Stimulated activated CD4-positive, alpha-beta T cell treated with anti-CD3 and anti-CD28 coated beads, Interleukin-15, amount 100 ng/mL, for 48 hours (primary cell): ENCODE data around the gene CHRNB4.

Experiments
- DNase-seq, 2 donors: peaks; one replicate each; pipeline ENCODE4 v3.0.0-alpha.2; 2020; ENCODE audit warnings: low read depth in 2 of 2

Gene CHRNB4

DNA sequence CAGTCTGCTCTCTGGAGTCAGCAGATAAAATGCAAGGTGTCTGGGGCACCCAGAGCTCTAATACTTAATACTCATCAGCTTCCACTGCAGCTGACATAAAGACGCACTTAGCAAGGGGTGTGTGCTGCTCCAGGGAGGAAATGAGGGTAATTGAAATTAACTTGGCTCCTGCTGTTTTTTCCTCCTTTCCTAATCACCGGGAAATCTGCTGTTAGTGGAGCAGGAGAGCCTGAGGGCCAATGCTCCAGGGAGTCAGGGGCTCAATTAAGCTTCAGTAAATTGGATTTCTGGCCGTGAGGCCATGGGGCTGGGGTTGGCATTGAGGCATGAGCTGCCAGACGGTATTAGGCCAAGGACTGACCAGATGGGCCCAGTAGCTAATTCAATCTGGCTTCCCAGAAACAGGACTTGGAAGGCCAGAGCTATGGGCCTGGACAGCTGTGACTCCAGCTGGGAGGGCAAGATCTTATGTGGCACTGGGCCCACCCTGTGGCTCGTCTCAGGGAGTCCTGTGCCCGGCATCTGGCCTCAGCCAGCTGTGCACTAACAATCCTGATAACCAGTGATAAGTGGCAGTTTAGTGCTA is 30.7 kb upstream of the CHRNB4 start:
- DNase-seq = no peak

DNA sequence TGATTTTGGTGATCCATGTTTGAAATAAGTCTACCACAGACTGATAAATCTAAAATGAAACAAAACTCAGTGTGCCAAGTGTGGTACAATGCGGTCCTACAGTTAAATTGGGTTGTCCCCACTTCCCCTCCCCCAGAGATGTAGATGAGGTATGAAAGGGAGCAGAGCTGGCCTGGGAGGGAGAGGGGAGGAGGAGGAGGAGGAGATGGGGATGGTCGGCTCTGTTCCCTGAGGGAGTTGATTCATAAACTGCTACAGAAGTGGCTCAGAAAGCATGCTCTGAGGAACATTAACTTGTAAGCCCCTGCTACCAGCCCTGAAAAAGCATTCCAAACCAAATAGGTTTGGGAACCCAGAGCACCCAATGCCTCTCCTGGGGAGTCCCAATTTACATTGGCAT is 28.0 kb upstream of the CHRNB4 start:
- no peak for DNase-seq

DNA sequence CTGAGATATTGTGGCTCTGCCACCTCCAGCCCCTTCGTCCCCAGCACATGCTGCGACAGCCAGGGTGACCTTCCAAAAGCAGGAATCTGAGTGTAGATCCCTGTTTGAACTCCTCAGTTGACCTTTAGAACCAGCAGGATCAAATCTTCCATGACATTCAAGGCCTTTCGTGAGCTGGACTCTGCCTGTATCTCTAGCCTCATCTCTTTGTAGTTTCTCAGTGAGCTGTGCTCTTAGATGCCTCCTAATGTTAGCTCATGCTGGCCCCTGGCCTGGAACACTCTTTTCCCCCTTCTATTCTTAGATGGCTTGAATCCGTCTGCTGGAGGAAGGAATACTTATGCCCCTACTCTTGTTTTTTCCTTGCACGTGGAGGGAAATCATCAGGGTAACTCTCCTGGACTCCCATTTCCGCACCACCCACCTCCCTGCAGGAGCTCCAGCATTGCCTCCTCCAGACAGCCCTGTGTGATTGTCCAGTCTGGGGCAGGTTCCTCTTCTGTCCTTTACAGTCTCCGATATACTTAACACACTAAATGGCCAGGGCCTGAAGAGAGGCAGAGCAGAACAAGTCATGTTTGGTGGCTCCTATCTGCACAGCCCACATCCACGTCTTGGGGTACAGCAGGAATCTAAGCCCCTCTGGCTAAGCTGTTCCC is 26.7 kb upstream of the CHRNB4 start:
- DNase-seq = no peak

DNA sequence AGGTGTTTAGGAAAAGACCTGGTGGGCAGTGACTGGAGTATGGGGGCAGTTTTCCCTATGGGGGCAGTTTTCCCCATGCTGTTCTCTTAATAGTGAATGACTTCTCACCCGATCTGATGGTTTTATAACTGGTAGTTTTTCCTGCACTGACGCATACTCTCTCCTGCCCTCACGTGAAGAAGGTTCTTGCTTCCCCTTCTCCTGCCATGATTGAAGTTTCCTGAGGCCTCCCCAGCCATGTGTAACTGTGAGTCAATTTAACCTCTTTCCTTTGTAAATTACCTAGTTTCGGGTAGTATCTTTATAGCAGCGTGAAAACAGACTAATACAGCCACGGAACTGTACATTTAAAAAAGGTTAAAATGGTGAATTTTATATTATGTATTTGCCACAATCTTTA is 25.0 kb upstream of the CHRNB4 start:
- no peak for DNase-seq

DNA sequence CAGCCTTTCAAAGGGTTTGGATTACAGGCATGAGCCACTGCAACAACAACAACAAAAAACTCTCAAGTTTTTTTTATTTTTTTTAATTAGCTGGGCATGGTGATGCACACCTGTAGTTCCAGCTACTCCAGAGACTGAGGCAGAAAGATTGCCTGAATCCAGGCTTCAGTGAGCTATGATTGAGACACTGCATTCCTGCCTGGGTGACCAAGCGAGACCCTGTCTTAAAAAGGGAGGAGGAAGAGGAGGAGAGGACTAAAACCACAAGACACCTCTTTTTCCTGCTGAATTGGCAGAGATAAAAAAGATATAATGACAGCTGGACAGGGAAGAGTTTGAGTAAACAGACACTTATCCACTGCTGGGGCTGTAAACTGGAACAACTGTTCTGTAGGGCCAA is 22.7 kb upstream of the CHRNB4 start:
- DNase-seq = no peak

DNA sequence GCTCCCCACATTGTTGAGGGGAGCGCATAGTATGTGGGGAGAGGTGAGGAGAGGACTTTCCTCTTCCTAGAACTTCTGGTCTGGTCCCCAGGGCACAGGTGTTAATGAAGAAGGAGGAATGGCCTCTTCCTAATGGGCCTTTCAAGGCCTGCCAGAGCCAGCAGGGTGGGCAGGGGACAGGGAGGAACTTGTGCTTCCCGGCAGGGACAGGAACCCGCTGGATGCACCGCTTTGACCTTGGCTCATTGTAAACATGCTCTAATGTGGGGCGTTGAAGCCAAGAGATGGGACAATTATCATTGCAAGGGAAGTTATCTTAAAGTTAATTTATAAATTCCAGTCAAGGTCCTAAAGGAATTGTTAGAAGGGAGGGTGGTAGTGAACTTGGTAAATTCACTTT is 21.0 kb upstream of the CHRNB4 start:
- no peak for DNase-seq

DNA sequence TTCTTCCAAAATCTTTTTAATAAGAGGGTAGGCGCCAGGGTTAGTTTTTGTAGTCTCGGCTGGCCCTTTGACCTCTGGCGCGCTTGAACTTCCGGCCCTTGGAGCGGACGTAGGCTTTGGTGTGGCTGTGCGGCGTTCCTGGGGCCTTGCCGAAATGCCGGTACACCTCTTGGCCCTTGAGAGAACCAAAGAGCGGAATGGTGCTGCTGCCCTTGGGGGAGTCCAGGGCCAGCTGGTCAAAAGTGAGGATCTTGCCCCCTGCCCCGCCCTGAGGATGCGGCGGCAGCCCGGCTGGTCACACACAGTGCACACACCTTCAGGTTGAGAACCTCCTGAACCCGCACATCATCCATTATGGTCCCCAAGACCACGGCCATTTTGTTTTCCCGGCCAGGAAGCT is 20.0 kb upstream of the CHRNB4 start:
- DNase-seq = no peak

DNA sequence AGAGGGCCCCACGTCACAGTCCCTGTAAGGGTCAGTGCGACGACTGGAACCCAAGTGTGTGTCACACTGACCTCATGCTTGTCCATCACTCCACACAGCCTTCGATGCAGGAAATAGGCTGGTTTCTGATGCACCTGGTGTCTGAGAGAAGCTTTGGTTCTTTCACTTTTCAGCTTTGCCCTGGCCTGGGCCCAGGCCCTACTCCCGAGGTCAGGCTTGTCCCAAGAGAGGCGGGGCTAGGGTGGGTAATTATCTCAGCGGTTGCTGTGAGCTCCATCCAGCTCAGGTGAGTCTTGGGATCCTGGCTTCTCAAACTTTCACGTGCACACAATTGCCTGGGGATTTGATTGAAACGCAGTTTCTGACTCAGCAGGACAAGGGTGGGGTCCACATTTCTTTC is 19.6 kb upstream of the CHRNB4 start:
- no peak for DNase-seq

DNA sequence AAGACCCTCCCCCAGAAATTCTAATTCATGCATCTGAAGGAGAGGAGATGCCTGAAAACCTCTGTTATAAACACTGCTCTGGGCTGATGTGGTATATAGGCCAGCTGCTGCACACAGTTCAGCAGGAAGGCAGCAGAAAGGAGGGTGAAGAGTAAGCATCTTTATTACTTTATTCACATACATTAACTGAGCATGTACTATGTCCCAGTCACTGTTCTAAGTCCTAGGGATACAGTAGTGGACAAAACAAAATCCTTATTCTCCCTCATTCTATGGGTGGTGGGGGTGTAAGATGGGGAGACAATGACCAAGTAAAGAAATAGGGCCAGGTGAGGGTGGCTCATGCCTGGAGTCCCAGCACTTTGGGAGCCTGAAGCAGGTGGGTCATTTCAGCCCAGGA is 17.8 kb upstream of the CHRNB4 start:
- no peak for DNase-seq

DNA sequence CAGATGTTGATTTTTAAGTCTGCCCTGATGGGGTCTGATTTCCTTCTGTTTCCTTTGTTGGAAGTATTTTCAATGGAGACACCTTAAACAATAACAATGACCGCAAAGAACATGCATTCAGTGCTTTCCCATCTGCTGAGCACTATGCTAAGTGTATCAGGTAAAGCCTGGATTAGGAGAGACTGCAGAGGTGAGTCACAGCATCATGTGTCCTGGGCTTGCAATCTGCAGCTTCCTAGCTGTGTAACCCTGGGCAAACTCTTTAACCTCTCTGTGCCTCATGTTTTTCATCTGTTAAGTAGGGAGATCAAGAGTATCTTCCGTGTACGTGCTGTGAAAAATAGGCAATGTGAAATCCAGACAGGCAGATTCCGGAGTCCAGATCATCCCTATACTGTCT is 13.3 kb upstream of the CHRNB4 start:
- no peak for DNase-seq

DNA sequence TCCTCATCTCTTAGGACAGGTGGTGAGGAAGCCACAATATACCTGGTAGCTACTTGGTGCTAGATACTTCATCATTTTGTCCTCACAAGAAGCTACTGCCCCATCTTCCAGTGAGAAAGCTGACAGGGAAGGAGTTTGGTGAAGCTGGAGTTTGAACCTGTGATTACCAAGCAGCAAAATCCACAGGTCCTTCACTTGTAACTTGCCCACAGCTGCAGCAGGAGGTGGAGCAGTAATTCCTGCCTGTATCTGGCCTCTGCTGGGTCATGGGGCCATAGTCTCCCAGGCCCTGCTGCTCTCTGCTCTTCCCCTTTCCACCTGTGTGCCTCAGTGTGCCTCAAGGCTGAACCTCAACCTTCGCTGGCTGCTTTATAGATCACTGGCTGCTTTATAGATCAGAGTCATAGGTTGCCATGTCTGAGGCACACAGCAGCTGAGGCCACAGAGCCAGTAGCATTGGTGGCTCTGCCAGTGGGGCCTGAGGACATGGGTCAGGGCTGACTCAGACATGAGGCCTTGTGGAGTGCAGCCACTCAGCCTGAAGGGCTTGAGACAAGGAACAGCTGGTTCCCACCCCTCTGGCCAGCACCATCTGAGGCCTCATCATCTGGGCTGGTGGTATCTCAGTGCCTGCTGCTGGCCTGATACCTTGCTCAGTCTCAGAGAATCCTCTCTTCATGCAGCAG is 11.1 kb upstream of the CHRNB4 start:
- no peak for DNase-seq

DNA sequence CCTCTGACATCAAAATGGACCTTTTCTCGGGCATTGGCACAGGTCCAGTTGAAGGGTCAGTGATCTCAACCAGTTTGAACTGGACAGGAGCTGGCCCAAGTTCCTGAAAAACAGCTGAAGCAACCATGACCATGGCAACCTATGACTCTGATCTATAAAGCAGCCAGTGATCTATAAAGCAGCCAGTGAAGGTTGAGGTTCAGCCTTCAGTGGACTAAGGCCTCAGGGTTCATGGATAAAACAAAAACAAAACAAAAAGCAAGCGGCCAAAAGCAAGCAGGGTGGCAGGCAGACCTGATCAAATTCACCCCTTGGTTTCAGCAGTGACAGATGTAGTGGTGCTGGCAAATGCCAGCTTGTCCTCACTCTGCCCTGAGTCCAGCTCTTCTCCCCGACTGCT is 10.0 kb upstream of the CHRNB4 start:
- DNase-seq = no peak

DNA sequence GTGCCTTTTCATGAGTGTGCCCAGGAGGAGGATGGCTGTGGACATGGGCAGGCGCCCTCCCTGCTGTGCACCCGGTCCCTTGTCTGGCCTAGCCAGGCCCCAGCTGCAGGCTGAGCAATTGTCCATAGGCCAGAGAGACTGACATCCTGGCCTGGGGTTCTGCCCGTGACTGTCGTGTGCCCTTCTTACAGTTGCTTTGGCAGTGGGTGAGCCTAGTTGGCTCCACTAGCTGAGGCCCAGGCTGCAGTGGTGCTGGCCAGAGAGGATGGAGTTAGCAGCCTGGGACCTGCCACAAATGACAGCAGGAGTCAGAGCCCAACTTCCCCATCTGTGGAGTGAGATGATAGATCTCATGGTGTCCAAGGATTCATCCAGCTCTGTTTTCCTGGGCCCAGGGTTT is 9.0 kb upstream of the CHRNB4 start:
- no peak for DNase-seq

DNA sequence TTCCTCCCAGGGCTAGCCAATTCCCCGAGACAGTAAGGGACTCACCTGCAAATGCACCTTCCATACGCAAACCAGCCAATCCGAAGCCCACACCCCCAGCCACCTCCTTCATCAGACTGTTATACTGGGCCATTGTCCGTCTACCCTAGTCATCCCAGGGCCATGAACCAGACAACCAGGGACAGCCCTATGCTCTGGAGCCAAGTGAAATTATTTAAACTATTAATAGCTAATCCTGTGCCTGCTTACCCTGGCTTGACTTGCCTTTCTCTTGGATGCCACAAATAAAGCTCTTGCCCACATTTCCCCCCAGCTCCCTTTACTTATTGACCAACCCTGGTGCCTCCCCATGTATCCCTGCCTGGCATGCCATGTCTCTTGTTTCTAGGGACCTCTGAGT is 4.0 kb upstream of the CHRNB4 start:
- no peak for DNase-seq

DNA sequence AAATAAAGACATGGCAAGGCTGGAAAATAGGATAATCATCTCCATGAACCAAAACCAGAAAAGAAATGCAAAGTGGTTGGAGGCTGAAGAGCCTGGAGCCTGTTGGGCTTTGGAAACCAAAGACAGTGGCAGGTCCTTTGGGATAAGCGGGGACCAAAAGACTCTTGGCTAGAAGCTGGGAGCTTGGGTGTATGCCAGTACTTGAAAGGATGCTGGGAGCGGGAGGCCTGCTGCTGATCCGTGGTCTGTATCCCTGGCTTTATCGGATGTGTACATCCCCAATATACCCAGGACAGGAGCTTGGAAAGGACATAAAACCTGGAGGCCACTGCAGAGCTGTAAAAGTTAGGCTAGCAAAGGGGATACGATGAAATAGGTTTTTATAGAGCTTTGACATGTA is 1.3 kb upstream of the CHRNB4 start:
- no peak for DNase-seq

DNA sequence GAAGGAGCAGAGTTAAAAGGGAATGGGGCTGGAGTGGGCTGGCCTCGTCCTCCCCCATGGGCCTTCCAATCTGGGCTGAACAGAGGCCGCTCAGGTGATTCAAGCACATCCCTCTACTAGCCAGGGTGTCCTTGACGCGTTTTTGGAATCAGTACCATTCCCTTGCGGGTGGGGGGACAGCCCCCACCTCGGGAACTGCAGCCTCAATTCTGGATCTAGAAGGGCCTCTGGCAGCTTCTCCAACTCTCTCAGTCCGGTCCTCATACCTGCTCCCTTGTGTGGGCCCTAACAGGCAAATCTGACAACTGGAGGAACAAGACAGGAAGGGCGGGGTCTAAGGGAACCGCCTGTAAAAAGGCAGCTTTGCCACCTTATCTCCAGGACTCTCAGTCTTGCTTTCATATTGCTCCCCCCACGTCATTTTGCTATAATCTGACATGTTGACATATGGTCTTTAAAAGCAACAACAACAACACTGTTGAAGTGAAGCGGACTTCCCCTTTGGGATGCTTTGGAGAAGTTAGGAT is 802 bp upstream of the CHRNB4 start:
- no peak for DNase-seq

DNA sequence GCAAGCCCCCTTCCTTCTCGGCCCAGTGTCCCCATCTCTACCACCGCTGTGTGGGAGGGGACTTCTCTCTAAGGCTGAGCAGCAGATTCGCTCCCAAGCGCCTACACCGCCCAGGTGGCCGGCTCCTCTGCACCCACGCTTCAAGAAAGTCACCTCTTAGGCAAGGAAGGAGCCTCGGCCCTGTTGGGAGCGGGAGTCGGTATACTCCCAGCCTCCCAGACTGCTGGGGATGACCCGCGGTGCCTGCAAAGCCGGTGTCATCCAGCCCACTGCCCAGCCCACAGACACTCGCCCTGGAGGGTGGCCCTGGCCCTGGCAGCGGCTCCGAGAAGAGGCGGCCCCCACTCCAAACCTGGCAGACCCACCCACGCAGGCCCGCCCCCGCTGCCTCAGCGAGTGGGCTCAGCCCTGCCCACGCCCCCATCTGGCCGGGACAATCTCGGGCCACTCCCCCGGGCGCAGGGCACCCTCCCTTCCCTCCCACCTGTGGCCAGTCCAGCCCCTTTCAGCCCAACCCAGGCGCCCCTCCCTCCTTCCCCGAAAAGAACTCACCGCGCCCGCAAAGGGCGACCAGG is 396 bp downstream of the CHRNB4 start:
- DNase-seq = no peak

DNA sequence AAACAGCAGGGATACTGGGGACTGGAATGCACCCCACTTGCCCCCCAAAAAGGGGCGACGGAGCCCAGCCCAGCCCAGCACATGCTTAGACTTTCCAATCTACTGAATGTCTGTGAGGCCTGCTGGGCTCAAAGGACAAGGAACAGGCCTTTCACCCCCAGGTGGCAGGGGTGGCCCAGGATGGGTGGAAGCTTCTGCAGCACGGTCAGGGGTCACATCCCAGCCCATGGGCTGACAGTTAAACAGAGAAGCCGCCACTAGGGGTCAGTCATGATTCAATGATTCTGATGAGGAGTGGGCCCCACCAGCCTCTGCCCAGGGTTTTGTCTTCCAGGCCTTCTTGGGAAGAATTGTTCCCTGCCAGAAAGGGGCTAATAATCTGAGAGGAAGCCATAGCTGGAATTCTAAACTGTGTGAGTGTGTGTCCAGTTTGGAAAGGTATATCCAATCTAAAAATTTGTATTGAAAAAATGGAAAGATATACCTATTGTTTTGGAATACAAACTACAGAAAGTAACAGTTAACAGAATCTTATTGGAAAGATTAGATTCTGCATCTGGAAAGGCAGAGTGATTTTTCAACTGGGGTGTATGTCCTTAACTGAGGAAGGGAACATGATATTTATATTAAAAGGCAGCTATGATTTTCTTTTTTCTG is 2.2 kb downstream of the CHRNB4 start:
- peak; percentile 26 to 44 for DNase-seq

DNA sequence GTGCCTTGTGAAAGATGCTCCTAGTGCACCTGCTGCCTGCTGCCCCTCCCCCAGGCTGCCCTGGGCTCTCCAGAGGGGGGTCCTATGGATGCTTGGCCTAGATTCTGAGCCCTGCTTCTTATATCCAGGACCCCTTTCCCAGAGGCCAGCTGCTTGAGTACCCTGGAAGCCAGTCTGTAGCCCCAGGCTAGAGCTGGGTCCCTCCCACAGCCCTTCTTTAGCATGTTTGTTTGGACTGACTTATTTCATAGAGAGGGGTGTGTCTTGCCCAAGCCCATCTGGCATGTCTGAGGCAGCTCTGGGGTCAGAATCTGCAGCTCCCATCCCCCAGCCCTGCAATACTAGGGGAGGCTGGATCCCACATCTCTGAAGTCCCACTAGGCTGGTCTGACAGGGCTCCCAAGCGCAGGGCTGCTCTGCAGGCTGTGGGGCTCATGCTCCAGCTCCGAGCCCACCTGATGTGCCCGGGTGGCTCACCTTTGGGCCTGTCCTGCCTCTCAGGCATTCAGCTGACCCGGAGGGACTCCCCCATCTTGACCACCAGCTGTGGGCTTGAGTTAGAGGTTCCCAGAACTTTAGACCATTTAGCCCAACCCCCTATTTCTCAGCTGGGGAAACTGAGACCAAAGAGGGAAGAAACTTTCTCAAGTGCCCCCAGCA is 3.1 kb downstream of the CHRNB4 start:
- no peak for DNase-seq

DNA sequence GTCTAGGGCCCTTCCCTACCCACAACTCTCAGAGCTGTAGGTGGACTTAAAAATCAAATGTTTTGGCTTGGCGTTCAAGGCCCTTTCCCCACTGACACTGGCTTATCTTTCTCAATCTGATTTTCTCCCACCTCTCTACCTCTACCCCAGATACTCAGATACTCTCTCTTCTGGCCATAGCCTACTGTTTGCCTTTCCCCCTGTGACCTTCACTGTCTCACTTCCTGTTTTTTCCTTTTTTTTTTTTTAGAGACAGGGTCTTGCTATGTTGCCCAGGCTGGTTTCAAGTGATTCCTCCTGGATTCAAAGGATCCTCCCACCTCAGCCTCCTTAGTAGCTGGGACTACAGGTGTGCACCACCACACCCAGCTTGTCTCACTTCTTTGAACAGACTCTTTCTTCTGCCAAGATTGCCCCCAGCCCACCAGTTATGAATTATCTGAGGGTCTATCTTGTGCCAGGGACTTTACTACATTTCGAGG is 4.6 kb downstream of the CHRNB4 start:
- DNase-seq = no peak

DNA sequence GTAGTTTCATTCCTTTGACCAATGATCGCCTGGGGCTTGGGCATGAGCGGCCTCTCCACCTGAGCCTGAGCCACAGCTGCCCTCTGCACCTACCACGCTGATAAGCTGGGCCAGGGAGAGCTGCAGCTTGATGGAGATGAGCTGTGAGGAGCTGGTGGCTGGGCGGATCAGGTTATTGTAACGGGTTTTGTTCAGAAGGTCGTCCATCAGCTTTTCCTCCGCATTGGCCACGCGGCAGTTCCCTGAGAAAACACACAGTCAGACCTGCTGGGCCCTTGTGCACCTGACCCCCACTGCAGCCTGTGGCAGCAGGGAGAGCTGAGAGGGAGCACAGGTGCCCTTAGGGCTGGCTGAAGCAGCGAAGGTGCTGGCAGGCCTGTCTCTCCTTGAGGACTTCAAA is 5.7 kb downstream of the CHRNB4 start:
- DNase-seq = no peak
